Measurements from ENCODE around the gene ATL3.
"Not testable (repeated sequence)": the region's sequence is repeated elsewhere in the genome, so short reads cannot be mapped to it uniquely, and the experiment has no call there.

ATL3 gene

DNA sequence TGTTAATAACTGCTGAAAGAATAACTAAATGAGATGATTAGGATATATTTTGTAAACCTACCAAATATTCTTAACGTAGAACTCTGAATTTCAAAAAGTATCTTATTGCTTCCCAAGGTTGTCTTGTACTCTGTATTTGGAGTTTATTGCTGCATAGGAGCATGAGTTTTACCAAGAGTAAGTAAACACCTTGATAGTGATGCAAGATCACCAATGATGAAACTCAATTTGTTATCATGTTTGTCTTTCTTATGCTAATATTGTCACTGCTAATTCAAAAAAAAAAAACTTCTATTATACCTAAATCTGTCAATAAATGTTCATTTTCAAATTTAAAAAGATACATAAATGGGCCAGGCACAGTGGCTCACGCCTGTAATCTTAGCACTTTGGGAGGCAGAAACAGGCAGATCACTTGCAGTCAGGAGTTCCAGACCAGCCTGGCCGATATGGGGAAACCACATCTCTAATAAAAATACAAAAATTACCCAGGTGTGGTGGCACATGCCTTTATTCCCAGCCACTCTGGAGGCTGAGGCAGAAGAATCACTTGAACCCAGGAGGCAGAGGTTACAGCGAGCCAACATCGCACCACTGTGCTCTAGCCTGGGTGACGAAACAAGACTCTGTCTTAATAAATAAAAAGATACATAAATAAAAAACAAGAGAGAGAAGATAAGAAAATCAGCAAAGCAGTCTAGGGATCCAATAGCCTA, 84.6 kb downstream of the ATL3 start:
- Histone ChIP-seq H3K4me3 (ENCODE audit: low read length, poor library complexity, severe bottlenecking) (no peak overlapping the region), H3K27me3 (ENCODE audit: insufficient read depth, low read length, poor library complexity, severe bottlenecking) (peaks cover 17% of the 10 kb centered on the region), H3K9me3 (ENCODE audit: insufficient read depth, low read depth, low read length) (peaks cover 4% of the 10 kb centered on the region; the same call in 1 of the 2 replicates), H3K9ac (ENCODE audit: low read depth, low read length, poor library complexity, severe bottlenecking) (no peak overlapping the region), H3K9me2 (replicated peaks; ENCODE audit: low read depth, low read length) (no peaks in the 10 kb centered on the region), H3K36me3 (ENCODE audit: insufficient read depth, low read length) (no peaks in the 10 kb centered on the region), H4K20me1 (ENCODE audit: insufficient read depth, low read length, poor library complexity, severe bottlenecking) (no peaks in the 10 kb centered on the region), H2AFZ (ENCODE audit: low read length) (no peak overlapping the region), H3F3A (ENCODE audit: low read depth) (0 out of 2 replicates have a peak, but pooled peaks cover 9% of the 10 kb centered on the region), H3K4me1 (ENCODE audit: insufficient read depth, low read length, poor library complexity, severe bottlenecking) (peaks cover 15% of the 10 kb centered on the region), H3K79me2 (ENCODE audit: insufficient read depth, low read length) (no peaks in the 10 kb centered on the region), H3K4me2 (ENCODE audit: low read depth, low read length, poor library complexity, severe bottlenecking) (no peak overlapping the region)
- TF ChIP-seq EZH2phosphoT487 (IDR thresholded peaks at IDR 0.05; ENCODE audit: borderline replicate concordance) = no peak

- Histone ChIP-seq H3K4me3 (ENCODE audit: low read length, poor library complexity, severe bottlenecking) (no peak overlapping the region), H2AFZ (ENCODE audit: low read length) (no peak overlapping the region), H3K9me2 (replicated peaks; ENCODE audit: low read depth, low read length) (no peaks in the 10 kb centered on the region), H4K20me1 (ENCODE audit: insufficient read depth, low read length, poor library complexity, severe bottlenecking) (no peaks in the 10 kb centered on the region), H3K4me1 (ENCODE audit: insufficient read depth, low read length, poor library complexity, severe bottlenecking) (peaks cover 16% of the 10 kb centered on the region), H3K4me2 (ENCODE audit: low read depth, low read length, poor library complexity, severe bottlenecking) (no peak overlapping the region), H3K79me2 (ENCODE audit: insufficient read depth, low read length) (no peaks in the 10 kb centered on the region), H3K9ac (ENCODE audit: low read depth, low read length, poor library complexity, severe bottlenecking) (no peak overlapping the region), H3K27me3 (ENCODE audit: insufficient read depth, low read length, poor library complexity, severe bottlenecking) (peaks cover 17% of the 10 kb centered on the region), H3F3A (ENCODE audit: low read depth) (0 out of 2 replicates have a peak, but pooled peaks cover 9% of the 10 kb centered on the region), H3K36me3 (ENCODE audit: insufficient read depth, low read length) (no peaks in the 10 kb centered on the region), H3K9me3 (ENCODE audit: insufficient read depth, low read depth, low read length) (peaks cover 16% of the 10 kb centered on the region)
- TF ChIP-seq EZH2phosphoT487 (IDR thresholded peaks at IDR 0.05; ENCODE audit: borderline replicate concordance) = no peak
- TF ChIP-seq, protein P1, sequence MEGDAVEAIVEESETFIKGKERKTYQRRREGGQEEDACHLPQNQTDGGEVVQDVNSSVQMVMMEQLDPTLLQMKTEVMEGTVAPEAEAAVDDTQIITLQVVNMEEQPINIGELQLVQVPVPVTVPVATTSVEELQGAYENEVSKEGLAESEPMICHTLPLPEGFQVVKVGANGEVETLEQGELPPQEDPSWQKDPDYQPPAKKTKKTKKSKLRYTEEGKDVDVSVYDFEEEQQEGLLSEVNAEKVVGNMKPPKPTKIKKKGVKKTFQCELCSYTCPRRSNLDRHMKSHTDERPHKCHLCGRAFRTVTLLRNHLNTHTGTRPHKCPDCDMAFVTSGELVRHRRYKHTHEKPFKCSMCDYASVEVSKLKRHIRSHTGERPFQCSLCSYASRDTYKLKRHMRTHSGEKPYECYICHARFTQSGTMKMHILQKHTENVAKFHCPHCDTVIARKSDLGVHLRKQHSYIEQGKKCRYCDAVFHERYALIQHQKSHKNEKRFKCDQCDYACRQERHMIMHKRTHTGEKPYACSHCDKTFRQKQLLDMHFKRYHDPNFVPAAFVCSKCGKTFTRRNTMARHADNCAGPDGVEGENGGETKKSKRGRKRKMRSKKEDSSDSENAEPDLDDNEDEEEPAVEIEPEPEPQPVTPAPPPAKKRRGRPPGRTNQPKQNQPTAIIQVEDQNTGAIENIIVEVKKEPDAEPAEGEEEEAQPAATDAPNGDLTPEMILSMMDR (conservative IDR thresholded peaks at IDR 0.05; ENCODE audit: low read length) = no peak
These were observed 87.9 kb downstream of the ATL3 start for GRCh38 chr11:63583357-63583677.

GRCh38 chr11:63581224-63581623, 90.0 kb downstream of the ATL3 start:
- peaks cover 19% of the 10 kb centered on the region for H3K9me3 ChIP-seq (ENCODE audit: insufficient read depth, low read depth, low read length)
- H2AFZ ChIP-seq (ENCODE audit: low read length); H3K4me2 ChIP-seq (ENCODE audit: low read depth, low read length, poor library complexity, severe bottlenecking); H3F3A ChIP-seq (ENCODE audit: low read depth); H3K36me3 ChIP-seq (ENCODE audit: insufficient read depth, low read length); H3K27me3 ChIP-seq (ENCODE audit: insufficient read depth, low read length, poor library complexity, severe bottlenecking); H4K20me1 ChIP-seq (ENCODE audit: insufficient read depth, low read length, poor library complexity, severe bottlenecking); H3K4me3 ChIP-seq (ENCODE audit: low read length, poor library complexity, severe bottlenecking); H3K79me2 ChIP-seq (ENCODE audit: insufficient read depth, low read length); H3K9ac ChIP-seq (ENCODE audit: low read depth, low read length, poor library complexity, severe bottlenecking); H3K9me2 ChIP-seq (replicated peaks; ENCODE audit: low read depth, low read length): not testable (repeated sequence)
- peaks cover 16% of the 10 kb centered on the region for H3K4me1 ChIP-seq (ENCODE audit: insufficient read depth, low read length, poor library complexity, severe bottlenecking)

DNA sequence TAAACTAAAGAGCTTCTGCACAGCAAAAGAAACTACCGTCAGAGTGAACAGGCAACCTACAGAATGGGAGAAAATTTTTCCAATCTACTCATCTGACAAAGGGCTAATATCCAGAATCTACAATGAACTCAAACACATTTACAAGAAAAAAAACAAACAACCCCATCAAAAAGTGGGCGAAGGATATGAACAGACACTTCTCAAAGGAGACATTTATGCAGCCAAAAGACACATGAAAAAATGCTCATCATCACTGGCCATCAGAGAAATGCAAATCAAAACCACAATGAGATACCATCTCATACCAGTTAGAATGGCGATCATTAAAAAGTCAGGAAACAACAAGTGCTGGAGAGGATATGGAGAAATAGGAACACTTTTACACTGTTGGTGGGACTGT, 92.3 kb downstream of the ATL3 start:
- H2AFZ ChIP-seq (ENCODE audit: low read length); H3F3A ChIP-seq (ENCODE audit: low read depth); H3K9ac ChIP-seq (ENCODE audit: low read depth, low read length, poor library complexity, severe bottlenecking); H3K27me3 ChIP-seq (ENCODE audit: insufficient read depth, low read length, poor library complexity, severe bottlenecking); H3K9me2 ChIP-seq (replicated peaks; ENCODE audit: low read depth, low read length); H3K36me3 ChIP-seq (ENCODE audit: insufficient read depth, low read length); H3K4me3 ChIP-seq (ENCODE audit: low read length, poor library complexity, severe bottlenecking); H3K4me2 ChIP-seq (ENCODE audit: low read depth, low read length, poor library complexity, severe bottlenecking); H4K20me1 ChIP-seq (ENCODE audit: insufficient read depth, low read length, poor library complexity, severe bottlenecking); H3K79me2 ChIP-seq (ENCODE audit: insufficient read depth, low read length): not testable (repeated sequence)
- Histone ChIP-seq H3K4me1 (ENCODE audit: insufficient read depth, low read length, poor library complexity, severe bottlenecking) (peaks cover 26% of the 10 kb centered on the region), H3K9me3 (ENCODE audit: insufficient read depth, low read depth, low read length) (peaks cover 19% of the 10 kb centered on the region)
